ENCODE results near the gene TUSC1.

- TF ChIP-seq POLR2A (IDR thresholded peaks at IDR 0.05; ENCODE audit: extremely low read depth, insufficient read length) (no peak), CTCF (IDR thresholded peaks at IDR 0.05; ENCODE audit: low read depth, low read length) (no peak), MYC (IDR thresholded peaks at IDR 0.05; ENCODE audit: low read depth, low read length) (no peak), MAX (IDR thresholded peaks at IDR 0.05; ENCODE audit: low read depth, low read length) (no peak)
These were observed 23.8 kb downstream of the TUSC1 start for GRCh38 chr9:25654417-25654816.

Measured in NB4 (cell line).